Activated naive CD8-positive, alpha-beta T cell treated with anti-CD3 and anti-CD28 coated beads, Interleukin-2, amount 10 ng/mL, durations not matched to agents 7 days and 5 days (primary cell): ENCODE measurements around the gene TMEM82. TPM values are rescaled to one million over a fixed set of nuclear protein-coding genes. Genes with fewer than 3 reads are reported as not detected.

Source experiments
- ATAC-seq: fragments of 150-1000 bp; cut with Tn5 transposase; one replicate; pipeline ENCODE4 v1.10.0; 2021; ENCODE audit warnings: low read depth, moderate library complexity
- POLR2A ChIA-PET: fragments of 350-600 bp; sonication (Branson Sonifier 250); formaldehyde crosslinking; loops from one replicate; lab custom pipeline; 2021; ENCODE audit warnings: antibody characterized with exemption; lab: Charles Lee
- DNase-seq: peaks from one replicate; pipeline ENCODE4 v3.0.0; 2021
- H3K27ac Mint-ChIP-seq: one replicate; pipeline ENCODE4 v1.8.0; 2022; ENCODE audit warnings: mild to moderate bottlenecking, mixed read lengths
- H3K27me3 Mint-ChIP-seq: one replicate; pipeline ENCODE4 v1.8.0; 2022; ENCODE audit warnings: mild to moderate bottlenecking, moderate library complexity, mixed read lengths
- H3K36me3 Mint-ChIP-seq: one replicate; pipeline ENCODE4 v1.8.0; 2021; ENCODE audit warnings: mild to moderate bottlenecking, mixed read lengths
- H3K4me1 Mint-ChIP-seq: one replicate; pipeline ENCODE4 v1.8.0; 2021; ENCODE audit warnings: mixed read lengths
- H3K4me3 Mint-ChIP-seq: one replicate; pipeline ENCODE4 v1.8.0; 2022; ENCODE audit warnings: mild to moderate bottlenecking, moderate library complexity, mixed read lengths
- H3K9me3 Mint-ChIP-seq: one replicate; pipeline ENCODE4 v1.8.0; 2021; ENCODE audit warnings: mixed read lengths
- total RNA-seq, 2 experiments: library from RNA; stranded (reverse); gene quantifications; one replicate each; pipeline ENCODE4 v1.2.3, GENCODE V29; 2021

Gene TMEM82
- total RNA-seq, 2 experiments from 2014 or later: not detected

DNA sequence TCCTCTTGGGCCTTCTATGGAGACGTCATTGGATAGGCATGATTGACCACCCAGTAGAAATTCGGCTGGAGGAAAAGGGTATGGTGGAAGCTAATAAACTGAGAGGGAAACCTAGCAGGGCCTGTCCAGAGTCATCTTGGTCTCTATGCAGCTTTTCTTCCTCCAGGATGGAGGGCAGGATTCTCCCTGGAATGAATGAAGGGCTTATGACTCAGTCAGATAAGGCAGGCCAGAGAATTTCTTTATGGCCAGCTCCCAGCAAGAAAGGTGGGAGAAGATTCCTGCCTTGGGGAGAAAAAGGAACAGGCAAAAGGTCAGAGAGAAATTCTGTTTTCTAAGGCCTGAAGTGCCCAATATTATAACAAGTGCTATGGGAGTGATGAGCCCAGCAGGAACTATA, 33.4 kb downstream of the TMEM82 start:
- no peak overlapping the region for H3K4me3 Mint-ChIP-seq
- no peaks in the 10 kb centered on the region for H3K9me3 Mint-ChIP-seq
- ATAC-seq (no peak), DNase-seq (no peak)
- H3K4me1 Mint-ChIP-seq: no peaks in the 10 kb centered on the region
- H3K27me3 Mint-ChIP-seq: peaks cover 6% of the 10 kb centered on the region
- no peaks in the 10 kb centered on the region for H3K36me3 Mint-ChIP-seq
- POLR2A ChIA-PET: interaction anchor here (0.6 kb wide), 1 partner anchor 157 kb away, joined by 3 read pairs; no protein-coding TSS in a partner anchor
- no peak overlapping the region for H3K27ac Mint-ChIP-seq

GRCh38 chr1:15777909-15778707, 35.8 kb downstream of the TMEM82 start:
- Mint-ChIP-seq H3K9me3 (no peaks in the 10 kb centered on the region), H3K36me3 (no peaks in the 10 kb centered on the region), H3K4me3 (no peak overlapping the region), H3K27ac (no peak overlapping the region), H3K27me3 (peaks cover 10% of the 10 kb centered on the region), H3K4me1 (no peaks in the 10 kb centered on the region)
- POLR2A ChIA-PET: no interaction called here
- no peak for DNase-seq
- ATAC-seq: no peak

DNA sequence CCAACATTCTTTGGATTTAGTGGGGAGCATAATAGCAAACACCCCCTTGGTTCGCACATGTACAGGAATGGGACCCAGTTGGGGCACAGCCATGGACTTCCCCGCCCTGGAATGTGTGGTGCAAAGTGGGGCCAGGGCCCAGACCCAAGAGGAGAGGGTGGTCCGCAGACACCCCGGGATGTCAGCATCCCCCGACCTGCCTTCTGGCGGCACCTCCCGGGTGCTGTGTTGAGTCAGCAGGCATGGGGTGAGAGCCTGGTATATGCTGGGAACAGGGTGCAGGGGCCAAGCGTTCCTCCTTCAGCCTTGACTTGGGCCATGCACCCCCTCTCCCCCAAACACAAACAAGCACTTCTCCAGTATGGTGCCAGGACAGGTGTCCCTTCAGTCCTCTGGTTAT, 43.4 kb downstream of the TMEM82 start:
- POLR2A ChIA-PET: no interaction called here
- Mint-ChIP-seq H3K4me1 (no peaks in the 10 kb centered on the region), H3K4me3 (no peak overlapping the region), H3K36me3 (no peaks in the 10 kb centered on the region), H3K27me3 (peaks cover 6% of the 10 kb centered on the region), H3K9me3 (no peaks in the 10 kb centered on the region), H3K27ac (no peak overlapping the region)
- ATAC-seq (no peak), DNase-seq (no peak)

DNA sequence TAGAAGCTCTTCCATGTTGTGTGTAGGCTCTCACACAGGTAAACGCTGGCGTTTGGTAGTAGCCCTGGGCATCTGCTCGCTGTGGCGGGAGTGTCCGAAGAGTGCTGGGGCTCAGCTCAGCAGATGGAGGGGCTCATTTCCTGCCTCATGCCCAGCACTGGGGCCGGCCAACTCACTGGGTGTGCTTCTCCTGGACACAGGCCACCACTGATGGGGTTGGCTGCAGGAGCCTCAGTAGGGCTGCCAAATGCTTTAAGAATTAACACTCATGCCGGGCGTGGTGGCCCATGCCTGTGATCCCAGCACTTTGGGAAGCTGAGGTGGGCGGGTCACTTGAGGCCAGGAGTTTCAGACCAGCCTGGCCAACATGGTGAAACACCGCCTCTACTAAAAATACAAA, 44.3 kb downstream of the TMEM82 start:
- Mint-ChIP-seq H3K27me3 (peaks cover 2% of the 10 kb centered on the region), H3K36me3 (no peaks in the 10 kb centered on the region), H3K4me1 (no peaks in the 10 kb centered on the region), H3K4me3 (no peak overlapping the region), H3K27ac (no peak overlapping the region), H3K9me3 (no peaks in the 10 kb centered on the region)
- ATAC-seq (no peak), DNase-seq (no peak)
- POLR2A ChIA-PET: no interaction called here

DNA sequence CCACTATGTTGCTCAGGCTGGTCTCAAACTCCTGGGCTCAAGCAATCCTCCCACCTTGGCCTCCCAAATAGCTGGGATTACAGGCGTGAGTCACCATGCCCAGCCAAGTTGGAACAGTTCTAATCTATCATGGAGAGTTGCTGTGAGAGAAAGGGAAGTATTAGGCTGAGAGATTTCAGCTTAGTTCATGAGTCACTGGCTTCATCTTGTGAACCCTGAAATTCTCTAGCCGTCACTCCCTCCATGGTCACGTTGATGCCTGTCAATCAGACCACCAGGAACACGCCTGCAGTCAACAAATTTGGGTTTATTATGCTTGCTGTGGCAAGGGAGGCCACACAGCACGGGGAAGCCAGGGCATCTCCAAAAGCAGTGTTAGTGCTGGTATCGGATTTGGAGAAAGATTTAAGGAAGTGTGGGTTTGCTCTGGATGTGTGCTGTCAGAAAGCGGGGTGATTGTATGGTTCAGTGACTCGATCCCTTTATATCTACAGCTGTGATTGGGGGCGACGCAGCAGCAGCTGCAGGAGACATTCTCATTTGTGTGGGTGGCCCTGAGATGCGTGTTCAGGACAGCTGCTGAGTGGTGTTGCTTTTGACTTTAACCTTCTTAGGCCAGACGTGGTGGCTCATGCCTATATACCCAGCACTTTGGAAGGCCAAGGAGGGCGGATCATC, 46.5 kb downstream of the TMEM82 start:
- no peak overlapping the region for H3K27ac Mint-ChIP-seq
- peaks cover 2% of the 10 kb centered on the region for H3K27me3 Mint-ChIP-seq
- no peak for DNase-seq
- no peaks in the 10 kb centered on the region for H3K9me3 Mint-ChIP-seq
- peaks cover 1% of the 10 kb centered on the region for H3K4me1 Mint-ChIP-seq
- POLR2A ChIA-PET: no interaction called here
- no peak overlapping the region for H3K4me3 Mint-ChIP-seq
- ATAC-seq: no peak
- no peaks in the 10 kb centered on the region for H3K36me3 Mint-ChIP-seq

DNA sequence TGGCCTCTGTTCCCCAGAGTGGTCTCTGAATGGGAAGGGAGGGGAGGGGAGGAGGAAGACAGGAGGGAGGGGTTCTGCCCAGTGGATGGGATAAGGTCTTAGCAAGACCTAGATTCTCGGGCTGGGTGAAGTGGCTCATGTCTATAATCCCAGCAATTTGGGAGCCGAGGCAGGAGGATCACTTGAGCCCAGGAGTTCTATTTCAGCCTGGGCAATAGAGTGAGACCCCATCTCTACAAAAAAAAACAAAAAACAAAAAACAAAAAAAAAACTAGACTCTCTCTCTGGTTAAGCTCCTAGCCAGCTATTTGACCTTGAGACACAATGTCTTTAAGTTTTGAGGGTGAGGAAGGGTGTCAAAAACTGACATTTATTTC, 53.8 kb downstream of the TMEM82 start:
- ATAC-seq (no peak), DNase-seq (no peak)
- Mint-ChIP-seq H3K4me3 (no peak overlapping the region), H3K36me3 (no peaks in the 10 kb centered on the region), H3K9me3 (no peaks in the 10 kb centered on the region), H3K4me1 (peaks cover 1% of the 10 kb centered on the region), H3K27me3 (peaks cover 2% of the 10 kb centered on the region), H3K27ac (no peak overlapping the region)
- POLR2A ChIA-PET: no interaction called here

Other genes with a start within 250 kb of the TMEM82 start
- 10 to 100 TPM in 1 of 2 experiments, 1 to 10 TPM in 1; 9.6 to 13.7 TPM for gene CASP9, start 218.3 kb upstream of the TMEM82 start, total RNA-seq
- gene DNAJC16, start 215.7 kb upstream of the TMEM82 start, total RNA-seq: 10 to 100 TPM; 15.7 to 18.9 TPM
- 1 to 10 TPM; 7.6 to 8.0 TPM for gene AGMAT, start 157.4 kb upstream of the TMEM82 start, total RNA-seq
- 10 to 100 TPM; 31.6 to 33.3 TPM for gene DDI2, start 125.0 kb upstream of the TMEM82 start, total RNA-seq
- 10 to 100 TPM; 47.7 to 56.6 TPM for gene PLEKHM2, start 58.2 kb upstream of the TMEM82 start, total RNA-seq
- gene SLC25A34, start 6.2 kb upstream of the TMEM82 start, total RNA-seq: 1 to 10 TPM; 1.6 to 2.7 TPM
- under 1 TPM in 1 of 2 experiments, not detected in 1; 0.26 TPM for gene FBLIM1, start 16.3 kb downstream of the TMEM82 start, total RNA-seq
- 1 to 10 TPM; 1.8 to 1.9 TPM for gene UQCRHL, start 65.2 kb downstream of the TMEM82 start, total RNA-seq
- gene SPEN, start 105.2 kb downstream of the TMEM82 start, total RNA-seq: 10 to 100 TPM; 68.8 to 69.8 TPM
- 10 to 100 TPM; 46.4 to 47.6 TPM for gene ZBTB17, start 233.6 kb downstream of the TMEM82 start, total RNA-seq